Panc1 (cell line): ENCODE results near the gene EPHX1.
"Not testable (repeated sequence)": the region's sequence is repeated elsewhere in the genome, so short reads cannot be mapped to it uniquely, and the experiment has no call there.

ENCODE experiments used
- CTCF ChIP-seq: fragments of 450-650 bp; IDR thresholded peaks from 2 replicates; pipeline ENCODE4 v1.5.1; 2017; ENCODE audit warnings: mild to moderate bottlenecking
- POLR2AphosphoS5 ChIP-seq: IDR thresholded peaks from 2 replicates; pipeline ENCODE4 v1.6.1; 2012; ENCODE audit warnings: mild to moderate bottlenecking, low read depth, low read length, moderate library complexity

DNA sequence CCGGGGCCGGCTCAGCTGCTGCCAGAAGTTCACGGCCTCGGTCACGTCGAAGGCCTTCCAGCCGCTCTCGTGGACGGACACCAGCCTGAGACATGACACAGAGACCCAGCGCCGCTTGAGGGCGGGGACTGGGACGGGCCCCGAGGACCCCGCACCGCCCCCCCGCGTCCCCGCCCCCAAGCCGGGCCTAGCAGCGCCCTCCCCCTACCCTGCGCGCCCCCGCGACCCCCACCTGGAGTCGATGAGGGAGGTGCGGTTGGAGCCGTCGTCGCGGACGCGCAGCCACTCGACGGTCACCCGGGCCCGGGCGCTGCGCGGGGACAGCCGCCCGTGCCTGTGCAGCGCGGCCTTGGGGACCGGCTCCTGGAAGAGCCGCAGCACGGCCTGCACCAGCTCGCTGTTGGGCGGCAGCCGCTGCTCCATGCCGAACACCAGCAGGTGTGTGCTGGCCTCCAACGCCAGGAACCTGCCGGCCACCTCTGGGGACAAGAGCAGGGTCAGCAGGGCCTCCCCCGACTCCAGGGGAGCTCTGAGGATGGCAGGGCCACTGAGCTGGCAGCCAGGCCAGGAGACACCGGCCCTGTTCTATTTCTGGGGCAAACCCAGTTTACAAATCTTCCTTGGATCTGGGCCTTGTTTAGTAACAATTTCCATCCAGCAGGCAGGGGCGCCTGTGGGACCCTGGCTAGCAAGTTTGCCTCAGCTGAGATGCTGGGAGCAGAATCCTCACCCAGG is 77.8 kb downstream of the EPHX1 start:
- TF ChIP-seq CTCF, POLR2AphosphoS5: not testable (repeated sequence)
